Measurements from ENCODE around the gene TIFAB.

GRCh38 chr5:135439231-135440205 lies 12.6 kb downstream of the TIFAB start:
- TF ChIP-seq EZH2 (IDR thresholded peaks at IDR 0.05) (no peak), SRF (IDR thresholded peaks at IDR 0.05; ENCODE audit: low read depth) (no peak), JUND (IDR thresholded peaks at IDR 0.05) (no peak), YY1 (IDR thresholded peaks at IDR 0.05; ENCODE audit: extremely low read depth, insufficient replicate concordance, low read depth, low read length) (no peak), POLR2A (IDR thresholded peaks at IDR 0.05; ENCODE audit: borderline replicate concordance, extremely low read depth, insufficient read depth, insufficient read length) (no peak)
- TF ChIP-seq, protein P1, sequence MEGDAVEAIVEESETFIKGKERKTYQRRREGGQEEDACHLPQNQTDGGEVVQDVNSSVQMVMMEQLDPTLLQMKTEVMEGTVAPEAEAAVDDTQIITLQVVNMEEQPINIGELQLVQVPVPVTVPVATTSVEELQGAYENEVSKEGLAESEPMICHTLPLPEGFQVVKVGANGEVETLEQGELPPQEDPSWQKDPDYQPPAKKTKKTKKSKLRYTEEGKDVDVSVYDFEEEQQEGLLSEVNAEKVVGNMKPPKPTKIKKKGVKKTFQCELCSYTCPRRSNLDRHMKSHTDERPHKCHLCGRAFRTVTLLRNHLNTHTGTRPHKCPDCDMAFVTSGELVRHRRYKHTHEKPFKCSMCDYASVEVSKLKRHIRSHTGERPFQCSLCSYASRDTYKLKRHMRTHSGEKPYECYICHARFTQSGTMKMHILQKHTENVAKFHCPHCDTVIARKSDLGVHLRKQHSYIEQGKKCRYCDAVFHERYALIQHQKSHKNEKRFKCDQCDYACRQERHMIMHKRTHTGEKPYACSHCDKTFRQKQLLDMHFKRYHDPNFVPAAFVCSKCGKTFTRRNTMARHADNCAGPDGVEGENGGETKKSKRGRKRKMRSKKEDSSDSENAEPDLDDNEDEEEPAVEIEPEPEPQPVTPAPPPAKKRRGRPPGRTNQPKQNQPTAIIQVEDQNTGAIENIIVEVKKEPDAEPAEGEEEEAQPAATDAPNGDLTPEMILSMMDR (IDR thresholded peaks at IDR 0.05 in 2 of 3, conservative IDR thresholded peaks at IDR 0.05 in 1 of 3; ENCODE audit: borderline replicate concordance in 1 of 3, insufficient read depth in 1 of 3, low read depth in 2 of 3, low read length in 2 of 3), result no peak
- TF ChIP-seq, protein P2, sequence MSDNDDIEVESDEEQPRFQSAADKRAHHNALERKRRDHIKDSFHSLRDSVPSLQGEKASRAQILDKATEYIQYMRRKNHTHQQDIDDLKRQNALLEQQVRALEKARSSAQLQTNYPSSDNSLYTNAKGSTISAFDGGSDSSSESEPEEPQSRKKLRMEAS (IDR thresholded peaks at IDR 0.05), result no peak
- TF ChIP-seq, protein P3, sequence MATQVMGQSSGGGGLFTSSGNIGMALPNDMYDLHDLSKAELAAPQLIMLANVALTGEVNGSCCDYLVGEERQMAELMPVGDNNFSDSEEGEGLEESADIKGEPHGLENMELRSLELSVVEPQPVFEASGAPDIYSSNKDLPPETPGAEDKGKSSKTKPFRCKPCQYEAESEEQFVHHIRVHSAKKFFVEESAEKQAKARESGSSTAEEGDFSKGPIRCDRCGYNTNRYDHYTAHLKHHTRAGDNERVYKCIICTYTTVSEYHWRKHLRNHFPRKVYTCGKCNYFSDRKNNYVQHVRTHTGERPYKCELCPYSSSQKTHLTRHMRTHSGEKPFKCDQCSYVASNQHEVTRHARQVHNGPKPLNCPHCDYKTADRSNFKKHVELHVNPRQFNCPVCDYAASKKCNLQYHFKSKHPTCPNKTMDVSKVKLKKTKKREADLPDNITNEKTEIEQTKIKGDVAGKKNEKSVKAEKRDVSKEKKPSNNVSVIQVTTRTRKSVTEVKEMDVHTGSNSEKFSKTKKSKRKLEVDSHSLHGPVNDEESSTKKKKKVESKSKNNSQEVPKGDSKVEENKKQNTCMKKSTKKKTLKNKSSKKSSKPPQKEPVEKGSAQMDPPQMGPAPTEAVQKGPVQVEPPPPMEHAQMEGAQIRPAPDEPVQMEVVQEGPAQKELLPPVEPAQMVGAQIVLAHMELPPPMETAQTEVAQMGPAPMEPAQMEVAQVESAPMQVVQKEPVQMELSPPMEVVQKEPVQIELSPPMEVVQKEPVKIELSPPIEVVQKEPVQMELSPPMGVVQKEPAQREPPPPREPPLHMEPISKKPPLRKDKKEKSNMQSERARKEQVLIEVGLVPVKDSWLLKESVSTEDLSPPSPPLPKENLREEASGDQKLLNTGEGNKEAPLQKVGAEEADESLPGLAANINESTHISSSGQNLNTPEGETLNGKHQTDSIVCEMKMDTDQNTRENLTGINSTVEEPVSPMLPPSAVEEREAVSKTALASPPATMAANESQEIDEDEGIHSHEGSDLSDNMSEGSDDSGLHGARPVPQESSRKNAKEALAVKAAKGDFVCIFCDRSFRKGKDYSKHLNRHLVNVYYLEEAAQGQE (IDR thresholded peaks at IDR 0.05; ENCODE audit: low read depth), result no peak

Measured in HCT116 (cell line).